ENCODE results near the gene MTAP.

Gene MTAP

GRCh38 chr9:21852754-21853153, 50.3 kb downstream of the MTAP start:
- no peaks in the 10 kb centered on the region for H3K79me2 ChIP-seq (ENCODE audit: insufficient read depth, low read length)
- H3K36me3 ChIP-seq (ENCODE audit: low read length): peaks cover 42% of the 10 kb centered on the region
- H3K9me2 ChIP-seq (replicated peaks; ENCODE audit: insufficient read depth, low read length): no peaks in the 10 kb centered on the region
- H3K27me3 ChIP-seq (ENCODE audit: low read length): no peaks in the 10 kb centered on the region
- no peak overlapping the region for H3K27ac ChIP-seq (ENCODE audit: low read depth, low read length)
- H4K20me1 ChIP-seq (ENCODE audit: low read depth, low read length): no peaks in the 10 kb centered on the region
- H3K9ac ChIP-seq (ENCODE audit: low read length): no peak overlapping the region
- H3F3A ChIP-seq (ENCODE audit: insufficient read depth): no peaks in the 10 kb centered on the region
- H2AFZ ChIP-seq (ENCODE audit: low read depth, low read length, severe bottlenecking): no peak overlapping the region
- no peak overlapping the region for H3K4me2 ChIP-seq (ENCODE audit: low read depth, low read length, poor library complexity, severe bottlenecking)
- TF ChIP-seq CTCF (IDR thresholded peaks at IDR 0.05; ENCODE audit: insufficient read depth, low read length, poor library complexity, severe bottlenecking) (no peak), EZH2phosphoT487 (conservative IDR thresholded peaks at IDR 0.05; ENCODE audit: low read length) (no peak)
- H3K4me3 ChIP-seq (ENCODE audit: insufficient read depth, low read length, poor library complexity, severe bottlenecking): no peak overlapping the region
- H3K9me3 ChIP-seq (ENCODE audit: insufficient read depth, low read length): peaks cover 4% of the 10 kb centered on the region; the same call in 1 of the 2 replicates

- TF ChIP-seq CTCF (IDR thresholded peaks at IDR 0.05; ENCODE audit: insufficient read depth, low read length, poor library complexity, severe bottlenecking) (no peak), EZH2phosphoT487 (conservative IDR thresholded peaks at IDR 0.05; ENCODE audit: low read length) (no peak)
- Histone ChIP-seq H3F3A (ENCODE audit: insufficient read depth) (no peaks in the 10 kb centered on the region), H3K9me3 (ENCODE audit: insufficient read depth, low read length) (peaks cover 3% of the 10 kb centered on the region; the same call in 1 of the 2 replicates), H3K9ac (ENCODE audit: low read length) (no peak overlapping the region), H3K79me2 (ENCODE audit: insufficient read depth, low read length) (no peaks in the 10 kb centered on the region), H4K20me1 (ENCODE audit: low read depth, low read length) (no peaks in the 10 kb centered on the region), H3K27ac (ENCODE audit: low read depth, low read length) (no peak overlapping the region), H3K27me3 (ENCODE audit: low read length) (no peaks in the 10 kb centered on the region), H3K4me2 (ENCODE audit: low read depth, low read length, poor library complexity, severe bottlenecking) (no peak overlapping the region), H3K4me3 (ENCODE audit: insufficient read depth, low read length, poor library complexity, severe bottlenecking) (no peak overlapping the region), H3K36me3 (ENCODE audit: low read length) (peaks cover 44% of the 10 kb centered on the region), H2AFZ (ENCODE audit: low read depth, low read length, severe bottlenecking) (no peak overlapping the region), H3K9me2 (replicated peaks; ENCODE audit: insufficient read depth, low read length) (no peaks in the 10 kb centered on the region)
Measured at GRCh38 chr9:21853414-21853813, 51.0 kb downstream of the MTAP start.

GRCh38 chr9:21854119-21854518, 51.7 kb downstream of the MTAP start:
- Histone ChIP-seq H3K9me3 (ENCODE audit: insufficient read depth, low read length) (no peaks in the 10 kb centered on the region), H3F3A (ENCODE audit: insufficient read depth) (no peaks in the 10 kb centered on the region), H3K9me2 (replicated peaks; ENCODE audit: insufficient read depth, low read length) (no peaks in the 10 kb centered on the region), H3K9ac (ENCODE audit: low read length) (no peak overlapping the region), H2AFZ (ENCODE audit: low read depth, low read length, severe bottlenecking) (no peak overlapping the region), H3K27me3 (ENCODE audit: low read length) (no peaks in the 10 kb centered on the region), H3K27ac (ENCODE audit: low read depth, low read length) (no peak overlapping the region), H3K79me2 (ENCODE audit: insufficient read depth, low read length) (no peaks in the 10 kb centered on the region), H3K4me3 (ENCODE audit: insufficient read depth, low read length, poor library complexity, severe bottlenecking) (no peak overlapping the region), H3K36me3 (ENCODE audit: low read length) (peaks cover 44% of the 10 kb centered on the region), H3K4me2 (ENCODE audit: low read depth, low read length, poor library complexity, severe bottlenecking) (no peak overlapping the region), H4K20me1 (ENCODE audit: low read depth, low read length) (no peaks in the 10 kb centered on the region)
- TF ChIP-seq EZH2phosphoT487 (conservative IDR thresholded peaks at IDR 0.05; ENCODE audit: low read length) (no peak), CTCF (IDR thresholded peaks at IDR 0.05; ENCODE audit: insufficient read depth, low read length, poor library complexity, severe bottlenecking) (no peak)

Data from SU-DHL-6 (cell line).